H9 (cell line): Measurements from ENCODE around the gene IVNS1ABP. TPM values are rescaled to one million over a fixed set of nuclear protein-coding genes. Genes with fewer than 3 reads are reported as not detected.

ENCODE experiments used
- DNase-seq: peaks from one replicate; pipeline ENCODE4 v3.0.0-alpha.2; 2017
- H2AFZ ChIP-seq: one replicate; pipeline ENCODE4 v1.6.1; 2013; ENCODE audit warnings: mild to moderate bottlenecking, low read length, control low read depth, moderate library complexity
- H2AK5ac ChIP-seq: 2 replicates; pipeline ENCODE4 v1.6.1; 2013; ENCODE audit warnings: low read length, control low read depth, mixed read lengths; ENCODE audit not compliant: insufficient read length
- H2BK120ac ChIP-seq: one replicate; pipeline ENCODE4 v1.6.1; 2013; ENCODE audit warnings: low read depth, mild to moderate bottlenecking, low read length, control low read depth, inconsistent platforms; ENCODE audit not compliant: poor library complexity, severe bottlenecking
- H2BK12ac ChIP-seq: 2 replicates; pipeline ENCODE4 v1.6.1; 2013; ENCODE audit warnings: low read length, control low read depth, mixed read lengths, low read depth; ENCODE audit not compliant: insufficient read length
- H2BK15ac ChIP-seq: 2 replicates; pipeline ENCODE4 v1.6.1; 2013; ENCODE audit warnings: low read depth, low read length, control low read depth
- H2BK20ac ChIP-seq: one replicate; pipeline ENCODE4 v1.6.1; 2013; ENCODE audit warnings: low read depth, mild to moderate bottlenecking, low read length, control low read depth, inconsistent platforms; ENCODE audit not compliant: poor library complexity, severe bottlenecking
- H2BK5ac ChIP-seq: 2 replicates; pipeline ENCODE4 v1.6.1; 2013; ENCODE audit warnings: low read length, control low read depth, mixed read lengths; ENCODE audit not compliant: insufficient read length
- H3K14ac ChIP-seq: 2 replicates; pipeline ENCODE4 v1.6.1; 2013; ENCODE audit warnings: low read length, control low read depth; ENCODE audit not compliant: insufficient read depth
- H3K18ac ChIP-seq: 2 replicates; pipeline ENCODE4 v1.6.1; 2013; ENCODE audit warnings: low read depth, mild to moderate bottlenecking, mixed read lengths, low read length, control low read depth; ENCODE audit not compliant: insufficient read length
- H3K23ac ChIP-seq: 2 replicates; pipeline ENCODE4 v1.6.1; 2013; ENCODE audit warnings: low read length, control low read depth, mixed read lengths, low read depth; ENCODE audit not compliant: insufficient read length
- H3K23me2 ChIP-seq: 2 replicates; pipeline ENCODE4 v1.6.1; 2013; ENCODE audit warnings: low read depth, mild to moderate bottlenecking, mixed read lengths, low read length, control low read depth; ENCODE audit not compliant: insufficient read length, poor library complexity, severe bottlenecking
- H3K27ac ChIP-seq: 2 replicates; pipeline ENCODE4 v1.5.1; 2013; ENCODE audit warnings: low read length, control low read depth, mixed read lengths, low read depth; ENCODE audit not compliant: insufficient read length
- H3K27me3 ChIP-seq: 2 replicates; pipeline ENCODE4 v1.6.1; 2013; ENCODE audit warnings: low read length, control low read depth, inconsistent platforms; ENCODE audit not compliant: insufficient read depth
- H3K4ac ChIP-seq: 2 replicates; pipeline ENCODE4 v1.6.1; 2013; ENCODE audit warnings: low read depth, mild to moderate bottlenecking, control low read depth, inconsistent platforms, low read length, moderate library complexity
- H3K4me1 ChIP-seq: 2 replicates; pipeline ENCODE4 v1.6.1; 2013; ENCODE audit warnings: low read length, control low read depth, inconsistent platforms; ENCODE audit not compliant: insufficient read depth
- H3K4me2 ChIP-seq: 2 replicates; pipeline ENCODE4 v1.6.1; 2013; ENCODE audit warnings: low read length, control low read depth, mixed read lengths; ENCODE audit not compliant: insufficient read length, insufficient read depth
- H3K56ac ChIP-seq: 2 replicates; pipeline ENCODE4 v1.6.1; 2013; ENCODE audit warnings: low read depth, mild to moderate bottlenecking, mixed read lengths, low read length, control low read depth; ENCODE audit not compliant: insufficient read length
- H3K79me1 ChIP-seq: 2 replicates; pipeline ENCODE4 v1.6.1; 2013; ENCODE audit warnings: low read depth, mild to moderate bottlenecking, moderate library complexity, low read length, control low read depth, inconsistent platforms; ENCODE audit not compliant: insufficient read depth, poor library complexity, severe bottlenecking
- H3K79me2 ChIP-seq: 2 replicates; pipeline ENCODE4 v1.6.1; 2013; ENCODE audit warnings: low read length, control low read depth, inconsistent platforms; ENCODE audit not compliant: insufficient read depth
- H3K9ac ChIP-seq: 2 replicates; pipeline ENCODE4 v1.6.1; 2013; ENCODE audit warnings: low read length, control low read depth, mixed read lengths; ENCODE audit not compliant: insufficient read length; ENCODE audit errors: extremely low read depth
- H3K9me3 ChIP-seq: one replicate; pipeline ENCODE4 v1.6.1; 2013; ENCODE audit warnings: low read depth, low read length, inconsistent platforms; ENCODE audit not compliant: control insufficient read depth
- H3T11ph ChIP-seq: one replicate; pipeline ENCODE4 v1.6.1; 2013; ENCODE audit warnings: mild to moderate bottlenecking, low read length, control low read depth, inconsistent platforms
- H4K20me1 ChIP-seq: one replicate; pipeline ENCODE4 v1.6.1; 2013; ENCODE audit not compliant: control insufficient read depth, insufficient read length, insufficient read depth
- H4K5ac ChIP-seq: 2 replicates; pipeline ENCODE4 v1.6.1; 2013; ENCODE audit warnings: low read depth, mild to moderate bottlenecking, mixed read lengths, low read length, control low read depth; ENCODE audit not compliant: insufficient read length
- H4K8ac ChIP-seq: replicated peaks from 2 replicates; pipeline ENCODE4 v1.6.1; 2013; ENCODE audit warnings: low read length, control low read depth, mixed read lengths, low read depth; ENCODE audit not compliant: insufficient read length
- H4K91ac ChIP-seq: 2 replicates; pipeline ENCODE4 v1.6.1; 2013; ENCODE audit warnings: low read depth, mild to moderate bottlenecking, moderate library complexity, mixed read lengths, low read length, control low read depth; ENCODE audit not compliant: insufficient read length
- H3K27ac Mint-ChIP-seq, 3 experiments: 2 replicates in 2 of 3; 3 replicates in 1 of 3; pipeline ENCODE4 v1.8.0; 2020 to 2021; ENCODE audit warnings: mixed read lengths in 3 of 3, mild to moderate bottlenecking in 1 of 3, moderate library complexity in 1 of 3
- H3K27me3 Mint-ChIP-seq: 2 replicates; pipeline ENCODE4 v1.8.0; 2021; ENCODE audit warnings: low read depth, mild to moderate bottlenecking, moderate library complexity, mixed read lengths
- H3K36me3 Mint-ChIP-seq, 3 experiments: 2 replicates in 2 of 3; 3 replicates in 1 of 3; pipeline ENCODE4 v1.8.0; 2020 to 2021; ENCODE audit warnings: low read depth in 3 of 3, mixed read lengths in 3 of 3; ENCODE audit not compliant: insufficient read depth in 1 of 3
- H3K4me1 Mint-ChIP-seq, 2 experiments: 2 replicates each; pipeline ENCODE4 v1.8.0; 2020; ENCODE audit warnings: mixed read lengths in 2 of 2
- H3K4me3 Mint-ChIP-seq, 2 experiments: 2 replicates in 1 of 2; 3 replicates in 1 of 2; pipeline ENCODE4 v1.8.0; 2020 to 2021; ENCODE audit warnings: mild to moderate bottlenecking in 2 of 2, mixed read lengths in 2 of 2, moderate library complexity in 1 of 2
- H3K9me3 Mint-ChIP-seq, 2 experiments: 2 replicates in 1 of 2; 3 replicates in 1 of 2; pipeline ENCODE4 v1.8.0; 2020; ENCODE audit warnings: mild to moderate bottlenecking in 2 of 2, mixed read lengths in 2 of 2, moderate library complexity in 1 of 2
- WGBS: extraction: QIAGEN DNeasy Blood & Tissue Kit; methylation state at CpG from one replicate; pipeline ENCODE4 v1.1.7; 2013; ENCODE audit warnings: missing lambda C conversion rate, low lambda C conversion rate, mixed read lengths; ENCODE audit not compliant: insufficient read length; ENCODE audit errors: extremely low coverage; 5-methylcytosine and 5-hydroxymethylcytosine counted together
- total RNA-seq: library from RNA; stranded (reverse); gene quantifications from 2 replicates; pipeline ENCODE4 v1.2.1, GENCODE V29; 2021
- TF ChIP-seq, protein P1 (sequence below): fragments of 200-600 bp; sonication (generic); conservative IDR thresholded peaks from 3 replicates; pipeline ENCODE4 v1.8.0; 2021; ENCODE audit warnings: antibody characterized with exemption, mild to moderate bottlenecking

The IVNS1ABP gene
- total RNA-seq, 1 experiment from 2014 or later = 110 TPM

DNA sequence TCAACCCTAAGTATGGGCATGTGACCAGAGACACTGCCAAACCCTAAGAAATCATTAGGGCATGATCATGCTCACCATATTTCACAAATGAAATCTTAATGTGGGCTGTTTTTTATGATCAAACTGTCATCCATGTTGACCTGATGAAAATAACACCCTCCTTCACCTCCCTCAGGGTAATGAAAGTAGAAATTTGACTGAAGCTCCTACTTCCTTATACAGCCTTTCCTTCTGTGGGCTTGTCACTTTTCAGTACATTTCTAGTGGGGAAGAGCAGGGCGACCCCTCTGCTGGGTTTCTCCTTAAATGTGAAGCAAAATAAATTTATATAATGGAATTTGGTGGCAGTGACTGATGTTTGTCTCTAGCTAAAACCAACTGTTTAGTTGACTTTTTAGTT lies 25.9 kb downstream of the IVNS1ABP start:
- Histone ChIP-seq H3K18ac (no peak overlapping the region), H3K4me1 (no peaks in the 10 kb centered on the region), H3K23ac (no peak overlapping the region), H3K79me1 (no peaks in the 10 kb centered on the region), H3K27me3 (no peaks in the 10 kb centered on the region), H2BK15ac (no peak overlapping the region), H3K14ac (no peak overlapping the region), H4K8ac (no peak overlapping the region), H3T11ph (no peak overlapping the region), H3K23me2 (no peaks in the 10 kb centered on the region), H3K56ac (no peak overlapping the region), H3K4ac (no peak overlapping the region), H2AK5ac (no peak overlapping the region), H2BK12ac (no peak overlapping the region), H4K20me1 (no peaks in the 10 kb centered on the region), H3K9me3 (no peaks in the 10 kb centered on the region), H3K9ac (no peak overlapping the region), H3K79me2 (no peaks in the 10 kb centered on the region), H2BK120ac (no peak overlapping the region), H3K27ac (no peak overlapping the region), H2BK20ac (no peak overlapping the region), H4K91ac (no peak overlapping the region), H3K4me2 (no peak overlapping the region), H4K5ac (no peak overlapping the region), H2BK5ac (no peak overlapping the region), H2AFZ (no peak overlapping the region)
- peaks cover 1 to 24% (median 4%) of the 10 kb centered on the region in 3 experiments; a peak in 6 of 7 replicates for H3K36me3 Mint-ChIP-seq
- H3K27me3 Mint-ChIP-seq = no peaks in the 10 kb centered on the region
- no peak overlapping the region for H3K4me3 Mint-ChIP-seq
- TF ChIP-seq, protein P1, sequence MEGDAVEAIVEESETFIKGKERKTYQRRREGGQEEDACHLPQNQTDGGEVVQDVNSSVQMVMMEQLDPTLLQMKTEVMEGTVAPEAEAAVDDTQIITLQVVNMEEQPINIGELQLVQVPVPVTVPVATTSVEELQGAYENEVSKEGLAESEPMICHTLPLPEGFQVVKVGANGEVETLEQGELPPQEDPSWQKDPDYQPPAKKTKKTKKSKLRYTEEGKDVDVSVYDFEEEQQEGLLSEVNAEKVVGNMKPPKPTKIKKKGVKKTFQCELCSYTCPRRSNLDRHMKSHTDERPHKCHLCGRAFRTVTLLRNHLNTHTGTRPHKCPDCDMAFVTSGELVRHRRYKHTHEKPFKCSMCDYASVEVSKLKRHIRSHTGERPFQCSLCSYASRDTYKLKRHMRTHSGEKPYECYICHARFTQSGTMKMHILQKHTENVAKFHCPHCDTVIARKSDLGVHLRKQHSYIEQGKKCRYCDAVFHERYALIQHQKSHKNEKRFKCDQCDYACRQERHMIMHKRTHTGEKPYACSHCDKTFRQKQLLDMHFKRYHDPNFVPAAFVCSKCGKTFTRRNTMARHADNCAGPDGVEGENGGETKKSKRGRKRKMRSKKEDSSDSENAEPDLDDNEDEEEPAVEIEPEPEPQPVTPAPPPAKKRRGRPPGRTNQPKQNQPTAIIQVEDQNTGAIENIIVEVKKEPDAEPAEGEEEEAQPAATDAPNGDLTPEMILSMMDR = no peak
- no peaks in the 10 kb centered on the region for H3K4me1 Mint-ChIP-seq
- H3K9me3 Mint-ChIP-seq = no peaks in the 10 kb centered on the region; a peak in 2 of 5 replicates
- H3K27ac Mint-ChIP-seq = no peak overlapping the region
- no peak for DNase-seq
- no CpG with 5 or more reads among the region's 1 CpG for WGBS
